ENCODE results near the gene CAPZB. TPM values are rescaled to one million over a fixed set of nuclear protein-coding genes. Genes with fewer than 3 reads are reported as not detected.

CAPZB gene
- total RNA-seq, 1 experiment from 2014 or later: 348 TPM

- Histone ChIP-seq H4K20me1 (ENCODE audit: control insufficient read depth, insufficient read depth, insufficient read length) (no peaks in the 10 kb centered on the region), H3K18ac (ENCODE audit: insufficient read length, low read depth, low read length) (no peak overlapping the region), H3T11ph (ENCODE audit: low read length) (no peak overlapping the region), H3K9ac (ENCODE audit: extremely low read depth, insufficient read length, low read length) (no peak overlapping the region), H3K27ac (ENCODE audit: insufficient read length, low read depth, low read length) (no peak overlapping the region), H3K4me2 (ENCODE audit: insufficient read depth, insufficient read length, low read length) (peak overlapping the region; percentile 41), H2BK12ac (ENCODE audit: insufficient read length, low read depth, low read length) (no peak overlapping the region), H2AK5ac (ENCODE audit: insufficient read length, low read length) (no peak overlapping the region), H3K23me2 (ENCODE audit: insufficient read length, low read depth, low read length, poor library complexity, severe bottlenecking) (peaks cover 8% of the 10 kb centered on the region), H4K91ac (ENCODE audit: insufficient read length, low read depth, low read length) (no peak overlapping the region), H3K79me1 (ENCODE audit: insufficient read depth, low read depth, low read length, poor library complexity, severe bottlenecking) (peaks cover 12% of the 10 kb centered on the region), H3K4me1 (ENCODE audit: insufficient read depth, low read length) (peaks cover 42% of the 10 kb centered on the region), H3K27me3 (ENCODE audit: insufficient read depth, low read length) (no peaks in the 10 kb centered on the region), H2BK5ac (ENCODE audit: insufficient read length, low read length) (no peak overlapping the region), H3K56ac (ENCODE audit: insufficient read length, low read depth, low read length) (no peak overlapping the region), H3K14ac (ENCODE audit: insufficient read depth, low read length) (no peak overlapping the region), H2AFZ (ENCODE audit: low read length) (no peak overlapping the region), H4K5ac (ENCODE audit: insufficient read length, low read depth, low read length) (no peak overlapping the region), H3K4ac (ENCODE audit: low read depth, low read length) (no peak overlapping the region), H3K79me2 (ENCODE audit: insufficient read depth, low read length) (peaks cover 55% of the 10 kb centered on the region), H4K8ac (replicated peaks; ENCODE audit: insufficient read length, low read depth, low read length) (no peak overlapping the region), H3K9me3 (ENCODE audit: control insufficient read depth, low read depth, low read length) (no peaks in the 10 kb centered on the region), H2BK20ac (ENCODE audit: low read depth, low read length, poor library complexity, severe bottlenecking) (no peak overlapping the region), H2BK15ac (ENCODE audit: low read depth, low read length) (no peak overlapping the region), H2BK120ac (ENCODE audit: low read depth, low read length, poor library complexity, severe bottlenecking) (no peak overlapping the region), H3K23ac (ENCODE audit: insufficient read length, low read depth, low read length) (no peak overlapping the region)
- DNase-seq: no peak
- peak overlapping the region; percentile 95 for H3K4me3 Mint-ChIP-seq
- no peaks in the 10 kb centered on the region for H3K9me3 Mint-ChIP-seq
- H3K36me3 Mint-ChIP-seq (ENCODE audit: insufficient read depth in 1 of 3, low read depth in 3 of 3): peaks cover 13 to 20% (median 19%) of the 10 kb centered on the region in 3 experiments
- peak overlapping the region in 1 of 3 experiments; percentile 82; a peak in 4 of 7 replicates for H3K27ac Mint-ChIP-seq
- no peaks in the 10 kb centered on the region for H3K27me3 Mint-ChIP-seq (ENCODE audit: low read depth)
- no peak for TF ChIP-seq CTCF (conservative IDR thresholded peaks at IDR 0.05)
- no CpG with 5 or more reads among the region's 3 CpGs for WGBS (ENCODE audit: extremely low coverage, insufficient read length, low lambda C conversion rate)
- H3K4me1 Mint-ChIP-seq: peaks cover 59 to 66% of the 10 kb centered on the region in 2 experiments
Measured at GRCh38 chr1:19483691-19484090, 1.6 kb downstream of the CAPZB start.

Data from H9 (cell line).